K562 (cell line): ENCODE data around the gene ANKRD65. TPM values are rescaled to one million over a fixed set of nuclear protein-coding genes. Genes with fewer than 3 reads are reported as not detected.

ENCODE experiments used
- FOXM1 ChIP-seq, 2 experiments: fragments of 450-650 bp in 1 of 2; sonication (generic) in 1 of 2; formaldehyde crosslinking in 1 of 2; IDR thresholded peaks; 2 replicates each; pipeline versions ENCODE4 v1.6.1 to v1.9.0; 2017 to 2022; ENCODE audit warnings: low read depth in 2 of 2, mild to moderate bottlenecking in 2 of 2, missing genetic modification reagents in 1 of 2, moderate library complexity in 1 of 2
- GABPB2 ChIP-seq: fragments of 250-450 bp; sonication (Bioruptor Pico); conservative IDR thresholded peaks from 2 replicates; pipeline ENCODE4 v1.5.1; 2021; ENCODE audit warnings: mild to moderate bottlenecking
- GTF2B ChIP-seq: IDR thresholded peaks from 2 replicates; pipeline ENCODE4 v1.6.1; 2011; ENCODE audit not compliant: insufficient read length; ENCODE audit errors: extremely low read depth
- HMG20B ChIP-seq: fragments of 250-450 bp; sonication (Bioruptor Pico); IDR thresholded peaks from 2 replicates; pipeline ENCODE4 v1.5.0; 2021; ENCODE audit warnings: mild to moderate bottlenecking
- KAT8 ChIP-seq: fragments of 450-650 bp; IDR thresholded peaks from 2 replicates; pipeline ENCODE4 v1.6.1; 2016; ENCODE audit warnings: low read depth, mild to moderate bottlenecking
- MNT ChIP-seq, 2 experiments: fragments of 450-650 bp; conservative IDR thresholded peaks; 2 replicates each; pipeline ENCODE4 v1.6.1; 2017; ENCODE audit warnings: mild to moderate bottlenecking in 2 of 2, moderate library complexity in 2 of 2
- PRDM10 ChIP-seq: fragments of 450-650 bp; IDR thresholded peaks from 2 replicates; pipeline ENCODE4 v1.6.1; 2018; ENCODE audit not compliant: partially characterized antibody
- SAFB ChIP-seq: fragments of 200-400 bp; formaldehyde crosslinking; IDR thresholded peaks from 2 replicates; pipeline ENCODE4 v1.6.1; 2017; ENCODE audit warnings: low read depth, low read length, borderline replicate concordance
- SIRT6 ChIP-seq: IDR thresholded peaks from one replicate; pipeline ENCODE4 v1.6.1; 2012; ENCODE audit warnings: low read depth, mild to moderate bottlenecking, control low read depth, inconsistent platforms, low read length, moderate library complexity
- THRAP3 ChIP-seq: fragments of 450-650 bp; IDR thresholded peaks from 2 replicates; pipeline ENCODE4 v1.6.1; 2016; ENCODE audit warnings: mild to moderate bottlenecking, inconsistent platforms, borderline replicate concordance
- TSC22D4 ChIP-seq: fragments of 450-650 bp; IDR thresholded peaks from 2 replicates; pipeline ENCODE4 v1.6.1; 2016; ENCODE audit warnings: missing genetic modification characterization, missing biosample characterization, control low read depth
- U2AF1 ChIP-seq: fragments of 200-400 bp; formaldehyde crosslinking; optimal IDR thresholded peaks from 2 replicates; pipeline ENCODE3; 2017; ENCODE audit warnings: mild to moderate bottlenecking, low read depth, low read length, moderate library complexity
- ZNF592 ChIP-seq: fragments of 450-650 bp; IDR thresholded peaks from 2 replicates; pipeline ENCODE4 v1.6.1; 2017; ENCODE audit warnings: antibody characterized with exemption, mild to moderate bottlenecking
- polyA plus RNA-seq, 8 experiments: library from polyadenylated mRNA; depleted of rRNA in 4 of 8; stranded (reverse) in 5 of 8; unstranded in 3 of 8; fragments of >200 nt; fragmentation: Nextera tagmentation in 2 of 8; fragmentation: Illumina TruSeq in 1 of 8; extraction: Ambion mirVana in 2 of 8; extraction: Trizol in 1 of 8; gene quantifications; 2 replicates each; pipeline versions ENCODE4 v1.2.1 to v1.2.3, GENCODE V29; 2011 to 2014; ENCODE audit warnings: inconsistent platforms in 1 of 8, missing spikeins in 1 of 8
- total RNA-seq, 7 experiments: library from RNA; depleted of rRNA in 6 of 7; stranded (reverse); fragments of >200 nt in 6 of 7; fragmentation: Illumina TruSeq in 2 of 7; extraction: Trizol in 2 of 7; gene quantifications; 2 replicates each; pipeline versions ENCODE4 v1.2.1 to v1.2.3, GENCODE V29; 2011 to 2021; ENCODE audit warnings: low replicate concordance in 1 of 7

The ANKRD65 gene
- total and polyA plus RNA-seq, 9 of the 15 experiments (the other 6 are each of a cell fraction or from before 2014, with no cell fraction given): not detected

- no peak for TF ChIP-seq TSC22D4 (tag)
- peak; percentile 93 to 97 for TF ChIP-seq MNT (conservative IDR thresholded peaks at IDR 0.05)
- TF ChIP-seq FOXM1 (IDR thresholded peaks at IDR 0.05; ENCODE audit: low read depth): no peak
- peak; percentile 82; the same call in 1 of the 2 replicates for TF ChIP-seq FOXM1 (CRISPR knock-in tag; IDR thresholded peaks at IDR 0.05; ENCODE audit: low read depth)
- TF ChIP-seq KAT8: no peak; the same call in 1 of the 2 replicates
- no peak for TF ChIP-seq SIRT6
- peak; percentile 94 for TF ChIP-seq U2AF1
- peak; percentile 78; the same call in 1 of the 2 replicates for TF ChIP-seq THRAP3
- TF ChIP-seq SAFB: peak; percentile 51; the same call in 1 of the 2 replicates
- peak; percentile 37 for TF ChIP-seq GTF2B
- no peak; the same call in 1 of the 2 replicates for TF ChIP-seq GABPB2 (CRISPR knock-in tag)
- peak; percentile 14 for TF ChIP-seq PRDM10
- TF ChIP-seq ZNF592: peak; percentile 77
- TF ChIP-seq HMG20B (CRISPR knock-in tag): no peak
Measured at GRCh38 chr1:1406821-1407635, 14.0 kb downstream of the ANKRD65 start, which contains the start of gene MRPL20 (continued).
